Prostate gland (tissue), 2 donors: ENCODE data around the gene SLC17A8. TPM values are rescaled to one million over a fixed set of nuclear protein-coding genes. Genes with fewer than 3 reads are reported as not detected.

ENCODE experiments used
- DNase-seq: peaks from one replicate; pipeline ENCODE4 v3.0.0-alpha.2; 2019; ENCODE audit warnings: low spot score
- H3K27ac ChIP-seq, 2 donors: fragments of 200-600 bp; sonication (generic); 2 replicates each; pipeline ENCODE4 v1.5.1; 2017 to 2019
- H3K27me3 ChIP-seq: fragments of 200-600 bp; sonication (generic); replicated peaks from 2 replicates; pipeline ENCODE4 v1.5.1; 2019; ENCODE audit not compliant: insufficient read depth
- H3K36me3 ChIP-seq, 2 donors: fragments of 200-600 bp; sonication (generic); 1 replicate in 1 of 2; 2 replicates in 1 of 2; pipeline versions ENCODE4 v1.5.1 to v1.8.1; 2017 to 2019
- H3K4me1 ChIP-seq: fragments of 200-600 bp; sonication (generic); replicated peaks from 2 replicates; pipeline ENCODE4 v1.5.1; 2019
- H3K4me3 ChIP-seq, 2 donors: fragments of 200-600 bp; sonication (generic); 2 replicates each; pipeline ENCODE4 v1.5.1; 2017 to 2019
- H3K9me3 ChIP-seq: fragments of 200-600 bp; sonication (generic); 2 replicates; pipeline ENCODE4 v1.5.1; 2017
- CTCF ChIP-seq, 4 experiments: fragments of 200-600 bp in 2 of 4; fragments of 450-650 bp in 2 of 4; sonication (generic) in 2 of 4; IDR thresholded peaks; 1 replicate in 3 of 4; 2 replicates in 1 of 4; pipeline ENCODE4 v1.5.1; 2016 to 2019; ENCODE audit warnings: antibody characterized with exemption in 4 of 4, mild to moderate bottlenecking in 2 of 4, moderate library complexity in 2 of 4
- POLR2A ChIP-seq: fragments of 450-650 bp; IDR thresholded peaks from one replicate; pipeline ENCODE4 v1.6.1; 2016; ENCODE audit warnings: antibody characterized with exemption, mild to moderate bottlenecking
- POLR2AphosphoS5 ChIP-seq: sonication (generic); formaldehyde crosslinking; IDR thresholded peaks from one replicate; pipeline ENCODE4 v1.6.1; 2017; ENCODE audit warnings: antibody characterized with exemption
- WGBS: methylation state at CpG from one replicate; pipeline ENCODE4 v1.1.5; 2018; 5-methylcytosine and 5-hydroxymethylcytosine counted together
- intact Hi-C: fragments of 100-400 bp; cut with DNase I; formaldehyde crosslinking; loops from one replicate; pipeline ENCODE4 v1.14.2; 2022
- total RNA-seq, 2 donors: library from RNA; depleted of rRNA; stranded (reverse); fragments of >200 nt; gene quantifications; one replicate each; pipeline ENCODE4 v1.1.0, GENCODE V29; 2016

SLC17A8 gene
- total RNA-seq, 2 donors from 2014 or later, result not detected

DNA sequence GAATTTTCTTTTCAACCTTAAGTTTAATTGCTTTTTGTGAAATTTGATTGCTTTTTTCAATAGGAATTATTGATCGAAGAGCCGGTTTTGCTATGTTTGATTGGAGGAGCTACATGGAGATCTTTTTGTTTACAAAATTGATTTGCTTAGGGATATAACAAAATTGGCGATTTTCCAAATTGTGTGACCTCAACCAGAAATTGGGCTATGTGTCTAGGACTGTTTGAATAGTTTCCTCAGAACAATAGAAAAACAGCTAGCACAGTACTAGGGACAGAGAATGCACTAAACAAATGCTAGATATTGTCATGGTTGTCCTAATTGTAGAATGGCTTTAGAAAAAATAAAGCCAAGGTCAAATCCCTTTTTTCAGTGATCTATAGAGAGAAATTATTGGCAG, 2.4 kb downstream of the SLC17A8 start:
- no peaks in the 10 kb centered on the region for H3K9me3 ChIP-seq
- intact Hi-C loops, result loop anchor here (10.0 kb wide), 1 partner anchor 196 kb away; no protein-coding TSS in a partner anchor
- TF ChIP-seq CTCF (IDR thresholded peaks at IDR 0.05) (no peak), POLR2A (no peak), POLR2AphosphoS5 (no peak)
- no peak for DNase-seq
- H3K4me3 ChIP-seq, result no peak overlapping the region
- no peaks in the 10 kb centered on the region for H3K27me3 ChIP-seq
- WGBS, result 72% methylated on average over 3 of the region's 3 CpGs
- no peaks in the 10 kb centered on the region for H3K4me1 ChIP-seq
- no peak overlapping the region for H3K27ac ChIP-seq
- H3K36me3 ChIP-seq, result no peaks in the 10 kb centered on the region

- 48% methylated on average over 2 of the region's 2 CpGs for WGBS
- TF ChIP-seq POLR2A (no peak), CTCF (IDR thresholded peaks at IDR 0.05) (no peak)
- Histone ChIP-seq H3K9me3 (no peaks in the 10 kb centered on the region), H3K4me3 (no peak overlapping the region), H3K36me3 (no peaks in the 10 kb centered on the region), H3K27ac (no peak overlapping the region), H3K4me1 (no peaks in the 10 kb centered on the region), H3K27me3 (no peaks in the 10 kb centered on the region)
- DNase-seq, result no peak
- intact Hi-C loops, result loop anchor here (10.0 kb wide), 1 partner anchor 195 kb away; no protein-coding TSS in a partner anchor
Observed at GRCh38 chr12:100359822-100360221, 2.9 kb downstream of the SLC17A8 start.

DNA sequence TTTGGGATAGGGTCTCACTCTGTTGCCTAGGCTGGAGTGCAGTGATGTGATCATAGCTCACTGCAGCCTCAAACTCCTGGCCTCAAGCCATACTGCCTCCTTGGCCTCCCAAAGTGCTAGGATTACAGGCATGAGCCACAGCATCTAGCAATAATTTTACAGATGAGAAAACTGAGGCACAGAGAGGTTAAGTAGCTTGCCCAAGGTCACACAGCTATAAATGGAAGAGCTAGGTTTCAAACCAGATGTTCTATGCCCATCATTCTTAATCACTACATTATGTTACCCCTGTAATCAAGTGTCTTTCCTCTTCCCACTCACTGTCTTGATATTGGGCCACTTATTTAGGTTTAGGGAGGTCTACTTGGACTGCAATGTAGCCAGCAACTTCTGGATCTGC, 3.6 kb downstream of the SLC17A8 start:
- TF ChIP-seq POLR2A (no peak), POLR2AphosphoS5 (no peak), CTCF (IDR thresholded peaks at IDR 0.05) (no peak)

GRCh38 chr12:100364324-100364723, 7.5 kb downstream of the SLC17A8 start:
- intact Hi-C loops, result no loop called here
- Histone ChIP-seq H3K36me3 (no peaks in the 10 kb centered on the region), H3K27ac (no peak overlapping the region), H3K9me3 (no peaks in the 10 kb centered on the region), H3K4me1 (no peaks in the 10 kb centered on the region), H3K4me3 (no peak overlapping the region), H3K27me3 (no peaks in the 10 kb centered on the region)
- TF ChIP-seq POLR2AphosphoS5, result no peak
- no peak for TF ChIP-seq POLR2A
- TF ChIP-seq CTCF (IDR thresholded peaks at IDR 0.05), result no peak
- 95% methylated on average over 4 of the region's 4 CpGs for WGBS
- no peak for DNase-seq

More for the DNA sequence above, 3.6 kb downstream of the SLC17A8 start:
- H3K4me3 ChIP-seq, result no peak overlapping the region
- no peak for DNase-seq
- no peak overlapping the region for H3K27ac ChIP-seq
- no peaks in the 10 kb centered on the region for H3K36me3 ChIP-seq
- no peaks in the 10 kb centered on the region for H3K9me3 ChIP-seq
- intact Hi-C loops, result no loop called here
- no peaks in the 10 kb centered on the region for H3K27me3 ChIP-seq
- no peaks in the 10 kb centered on the region for H3K4me1 ChIP-seq

DNA sequence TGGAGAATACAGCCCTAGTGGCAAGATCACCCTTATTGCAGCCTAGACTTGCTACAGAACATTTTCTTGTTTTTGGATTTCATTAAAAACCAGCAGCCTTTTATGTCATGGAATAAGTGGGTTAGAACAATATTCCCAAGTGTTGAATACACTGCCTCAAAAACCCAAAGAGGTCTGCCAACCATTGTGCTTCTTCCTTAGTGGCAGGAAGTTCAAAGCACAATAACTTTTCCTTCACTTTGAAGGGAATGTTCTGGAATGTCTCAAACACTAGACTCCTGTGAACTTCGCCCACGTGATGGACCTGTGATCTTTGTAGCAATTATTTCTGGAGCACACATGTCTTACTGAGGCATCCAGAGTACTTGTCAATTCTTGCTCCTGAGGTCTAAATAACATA, 8.5 kb downstream of the SLC17A8 start:
- H3K4me3 ChIP-seq, result no peak overlapping the region
- no peak for DNase-seq
- TF ChIP-seq POLR2AphosphoS5 (no peak), POLR2A (no peak), CTCF (IDR thresholded peaks at IDR 0.05) (no peak)
- intact Hi-C loops, result no loop called here
- no peaks in the 10 kb centered on the region for H3K36me3 ChIP-seq
- WGBS, result 58% methylated on average over 2 of the region's 2 CpGs
- no peaks in the 10 kb centered on the region for H3K9me3 ChIP-seq
- H3K4me1 ChIP-seq, result no peaks in the 10 kb centered on the region
- no peak overlapping the region for H3K27ac ChIP-seq
- H3K27me3 ChIP-seq, result no peaks in the 10 kb centered on the region
